ENCODE results near the gene MTG2. TPM values are rescaled to one million over a fixed set of nuclear protein-coding genes. Genes with fewer than 3 reads are reported as not detected.

Gene MTG2
- total and polyA plus RNA-seq, 2 of the 13 experiments (the other 11 are each of a cell fraction or from before 2014, with no cell fraction given): 20.4 to 37.8 TPM

- TF ChIP-seq ZNF619 (CRISPR knock-in tag; IDR thresholded peaks at IDR 0.05) (no peak), HES4 (CRISPR knock-in tag; IDR thresholded peaks at IDR 0.05; ENCODE audit: borderline replicate concordance) (peak; percentile 86; the same call in 1 of the 2 replicates), MATR3 (CRISPR knock-in tag; IDR thresholded peaks at IDR 0.05) (no peak), U2AF1 (optimal IDR thresholded peaks at IDR 0.05; ENCODE audit: low read depth, low read length) (no peak), ZFP37 (CRISPR knock-in tag; IDR thresholded peaks at IDR 0.05; ENCODE audit: borderline replicate concordance) (no peak), ZFP41 (CRISPR knock-in tag; IDR thresholded peaks at IDR 0.05; ENCODE audit: borderline replicate concordance) (no peak), SKI (IDR thresholded peaks at IDR 0.05; ENCODE audit: partially characterized antibody) (no peak), RARA (CRISPR knock-in tag; IDR thresholded peaks at IDR 0.05) (peak; percentile 64), ZFAT (CRISPR knock-in tag; conservative IDR thresholded peaks at IDR 0.05) (no peak), ATF7-NPFF (CRISPR knock-in tag; IDR thresholded peaks at IDR 0.05; ENCODE audit: low read depth) (peak; percentile 94), REL (CRISPR knock-in tag; conservative IDR thresholded peaks at IDR 0.05) (0 out of 2 replicates have a peak, but pooled peaks have one; percentile 49), GABPB1 (CRISPR knock-in tag; IDR thresholded peaks at IDR 0.05) (peak; percentile 43), KLF6 (CRISPR knock-in tag; IDR thresholded peaks at IDR 0.05) (peak; percentile 81; the same call in 1 of the 2 replicates), GTF3A (CRISPR knock-in tag; conservative IDR thresholded peaks at IDR 0.05) (no peak), MYC (CRISPR knock-in tag; IDR thresholded peaks at IDR 0.05; ENCODE audit: borderline replicate concordance) (peak; percentile 51; the same call in 1 of the 2 replicates), ZEB1 (IDR thresholded peaks at IDR 0.05; ENCODE audit: insufficient replicate concordance, low read depth) (no peak), ZSCAN12 (CRISPR knock-in tag; IDR thresholded peaks at IDR 0.05) (peak; percentile 69; the same call in 1 of the 2 replicates), ZNF644 (CRISPR knock-in tag; IDR thresholded peaks at IDR 0.05; ENCODE audit: low read depth) (no peak), ZNF20 (CRISPR knock-in tag; IDR thresholded peaks at IDR 0.05) (no peak), MLXIP (CRISPR knock-in tag; IDR thresholded peaks at IDR 0.05; ENCODE audit: borderline replicate concordance) (no peak; the same call in 1 of the 2 replicates)
- TF ChIP-seq, protein P1, sequence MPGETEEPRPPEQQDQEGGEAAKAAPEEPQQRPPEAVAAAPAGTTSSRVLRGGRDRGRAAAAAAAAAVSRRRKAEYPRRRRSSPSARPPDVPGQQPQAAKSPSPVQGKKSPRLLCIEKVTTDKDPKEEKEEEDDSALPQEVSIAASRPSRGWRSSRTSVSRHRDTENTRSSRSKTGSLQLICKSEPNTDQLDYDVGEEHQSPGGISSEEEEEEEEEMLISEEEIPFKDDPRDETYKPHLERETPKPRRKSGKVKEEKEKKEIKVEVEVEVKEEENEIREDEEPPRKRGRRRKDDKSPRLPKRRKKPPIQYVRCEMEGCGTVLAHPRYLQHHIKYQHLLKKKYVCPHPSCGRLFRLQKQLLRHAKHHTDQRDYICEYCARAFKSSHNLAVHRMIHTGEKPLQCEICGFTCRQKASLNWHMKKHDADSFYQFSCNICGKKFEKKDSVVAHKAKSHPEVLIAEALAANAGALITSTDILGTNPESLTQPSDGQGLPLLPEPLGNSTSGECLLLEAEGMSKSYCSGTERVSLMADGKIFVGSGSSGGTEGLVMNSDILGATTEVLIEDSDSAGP (CRISPR knock-in tag; IDR thresholded peaks at IDR 0.05; ENCODE audit: borderline replicate concordance): no peak
- TF ChIP-seq, protein P2, sequence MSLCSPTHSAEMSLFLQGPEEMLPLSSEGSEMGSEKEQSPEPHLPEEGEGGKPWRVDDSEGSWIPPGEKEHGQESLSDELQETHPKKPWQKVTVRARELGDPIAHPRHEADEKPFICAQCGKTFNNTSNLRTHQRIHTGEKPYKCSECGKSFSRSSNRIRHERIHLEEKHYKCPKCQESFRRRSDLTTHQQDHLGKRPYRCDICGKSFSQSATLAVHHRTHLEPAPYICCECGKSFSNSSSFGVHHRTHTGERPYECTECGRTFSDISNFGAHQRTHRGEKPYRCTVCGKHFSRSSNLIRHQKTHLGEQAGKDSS (CRISPR knock-in tag; IDR thresholded peaks at IDR 0.05; ENCODE audit: borderline replicate concordance, low read depth): 0 out of 2 replicates have a peak, but pooled peaks have one; percentile 29
- TF ChIP-seq, protein P3, sequence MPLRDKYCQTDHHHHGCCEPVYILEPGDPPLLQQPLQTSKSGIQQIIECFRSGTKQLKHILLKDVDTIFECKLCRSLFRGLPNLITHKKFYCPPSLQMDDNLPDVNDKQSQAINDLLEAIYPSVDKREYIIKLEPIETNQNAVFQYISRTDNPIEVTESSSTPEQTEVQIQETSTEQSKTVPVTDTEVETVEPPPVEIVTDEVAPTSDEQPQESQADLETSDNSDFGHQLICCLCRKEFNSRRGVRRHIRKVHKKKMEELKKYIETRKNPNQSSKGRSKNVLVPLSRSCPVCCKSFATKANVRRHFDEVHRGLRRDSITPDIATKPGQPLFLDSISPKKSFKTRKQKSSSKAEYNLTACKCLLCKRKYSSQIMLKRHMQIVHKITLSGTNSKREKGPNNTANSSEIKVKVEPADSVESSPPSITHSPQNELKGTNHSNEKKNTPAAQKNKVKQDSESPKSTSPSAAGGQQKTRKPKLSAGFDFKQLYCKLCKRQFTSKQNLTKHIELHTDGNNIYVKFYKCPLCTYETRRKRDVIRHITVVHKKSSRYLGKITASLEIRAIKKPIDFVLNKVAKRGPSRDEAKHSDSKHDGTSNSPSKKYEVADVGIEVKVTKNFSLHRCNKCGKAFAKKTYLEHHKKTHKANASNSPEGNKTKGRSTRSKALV (CRISPR knock-in tag; IDR thresholded peaks at IDR 0.05): peak; percentile 76
Measured at GRCh38 chr20:62219992-62220665, 37.3 kb downstream of the MTG2 start, which contains the start of gene HRH3 (continued).

All from HepG2 (cell line).